SH-SY5Y (cell line): Measurements from ENCODE around the gene GLIPR1L2.

Experiments used
- GATA2 ChIP-seq: IDR thresholded peaks from 2 replicates; pipeline ENCODE4 v1.6.1; 2011; ENCODE audit warnings: mild to moderate bottlenecking, low read depth, low read length
- GATA3 ChIP-seq: IDR thresholded peaks from 2 replicates; pipeline ENCODE4 v1.6.1; 2011; ENCODE audit warnings: low read depth, mild to moderate bottlenecking, low read length, moderate library complexity

DNA sequence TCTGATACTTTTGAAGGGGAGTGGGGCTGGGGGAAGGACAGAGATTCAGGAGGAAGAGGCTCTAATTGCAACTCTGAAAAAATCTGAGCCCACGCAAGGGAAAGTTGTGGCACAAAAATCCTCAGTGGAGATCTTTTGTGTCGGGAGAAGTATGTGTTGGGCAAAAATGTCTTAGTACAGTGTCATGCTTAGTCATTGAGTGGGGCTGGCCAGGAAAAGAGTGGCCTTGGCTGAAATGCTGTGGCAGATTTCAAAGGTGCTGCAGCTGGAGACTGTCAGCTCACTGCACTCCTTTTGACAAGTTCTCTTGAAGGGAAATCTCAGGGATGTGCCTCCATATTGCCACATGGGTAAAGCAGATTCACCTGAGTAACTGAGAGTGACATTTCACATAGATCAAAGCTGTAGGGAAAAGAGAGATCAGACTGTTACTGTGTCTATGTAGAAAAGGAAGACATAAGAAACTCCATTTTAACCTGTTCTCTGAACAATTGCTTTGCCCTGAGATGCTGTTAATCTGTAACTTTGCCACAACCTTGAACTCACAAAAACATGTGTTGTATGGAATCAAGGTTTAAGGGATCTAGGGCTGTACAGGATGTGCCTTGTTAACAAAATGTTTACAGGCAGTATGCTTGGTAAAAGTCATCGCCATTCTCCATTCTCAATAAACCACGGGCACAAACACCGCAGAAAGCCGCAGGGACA lies 53.7 kb downstream of the GLIPR1L2 start:
- TF ChIP-seq GATA2 (no peak), GATA3 (no peak)
